Fibroblast of the conjunctiva (primary cell): ENCODE data around the gene CHST9.
"Not testable (repeated sequence)": the region's sequence is repeated elsewhere in the genome, so short reads cannot be mapped to it uniquely, and the experiment has no call there.

Experiments used
- DNase-seq: peaks from one replicate; pipeline ENCODE4 v3.0.0-alpha.2; 2010; ENCODE audit warnings: low read depth

The CHST9 gene

DNA sequence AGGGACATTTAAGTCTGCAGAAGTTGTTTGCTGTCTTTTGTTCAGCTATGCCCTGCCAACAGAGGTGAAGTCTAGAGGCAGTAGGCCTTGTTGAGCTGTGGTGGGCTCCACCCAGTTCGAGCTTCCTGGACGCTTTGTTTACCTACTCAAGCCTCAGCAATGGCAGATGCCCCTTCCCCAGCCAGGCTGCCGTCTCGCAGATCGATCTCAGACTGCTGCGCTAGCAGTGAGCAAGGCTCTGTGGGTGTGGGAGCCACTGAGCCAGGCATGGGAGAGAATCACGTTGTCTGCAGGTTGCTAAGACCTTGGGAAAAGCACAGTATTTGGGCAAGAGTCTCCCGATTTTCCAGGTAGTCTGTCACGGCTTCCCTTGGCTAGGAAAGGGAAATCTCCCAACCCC is 91.8 kb downstream of the CHST9 start:
- not testable (repeated sequence) for DNase-seq

GRCh38 chr18:27081701-27082100 is 103.4 kb downstream of the CHST9 start:
- no peak for DNase-seq

DNA sequence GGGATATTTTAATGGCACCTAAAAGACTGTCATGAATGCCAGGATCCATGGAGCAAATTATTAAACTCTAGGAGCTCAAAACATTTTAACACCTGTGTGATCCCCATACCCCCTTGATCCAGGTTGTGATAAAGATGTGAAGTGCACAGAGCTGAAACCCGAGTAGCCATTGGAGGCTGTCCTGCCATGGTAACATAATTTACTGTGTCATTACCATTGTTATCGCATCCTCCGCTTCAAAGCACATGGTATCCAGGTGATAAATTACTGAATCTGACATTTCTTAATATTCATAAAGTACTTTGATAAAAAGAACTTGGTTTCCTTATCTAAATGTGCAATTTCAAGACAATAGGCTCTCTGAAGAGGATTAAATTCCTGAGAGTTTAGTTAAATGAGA is 109.3 kb downstream of the CHST9 start:
- no peak for DNase-seq

GRCh38 chr18:27073404-27073830 is 111.7 kb downstream of the CHST9 start:
- DNase-seq = no peak

- no peak for DNase-seq
Observed at GRCh38 chr18:27064673-27065072, 120.4 kb downstream of the CHST9 start.

DNA sequence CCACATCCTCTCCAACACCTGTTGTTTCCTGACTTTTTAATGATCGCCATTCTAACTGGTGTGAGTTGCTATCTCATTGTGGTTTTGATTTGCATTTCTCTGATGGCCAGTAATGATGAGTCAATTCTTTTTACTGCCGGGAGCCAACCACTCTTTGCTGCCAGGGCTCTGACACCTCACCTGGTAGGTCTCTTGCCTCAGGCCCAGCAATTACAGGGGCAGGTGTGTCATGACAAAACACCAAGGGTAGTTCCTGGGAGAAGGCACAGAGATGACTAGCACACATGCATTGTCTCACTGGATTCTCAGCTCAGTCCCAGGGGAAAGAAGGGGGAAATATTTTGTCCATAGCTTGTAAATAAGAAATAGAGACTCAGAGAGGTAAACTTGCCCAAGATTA is 122.3 kb downstream of the CHST9 start:
- DNase-seq = no peak

DNA sequence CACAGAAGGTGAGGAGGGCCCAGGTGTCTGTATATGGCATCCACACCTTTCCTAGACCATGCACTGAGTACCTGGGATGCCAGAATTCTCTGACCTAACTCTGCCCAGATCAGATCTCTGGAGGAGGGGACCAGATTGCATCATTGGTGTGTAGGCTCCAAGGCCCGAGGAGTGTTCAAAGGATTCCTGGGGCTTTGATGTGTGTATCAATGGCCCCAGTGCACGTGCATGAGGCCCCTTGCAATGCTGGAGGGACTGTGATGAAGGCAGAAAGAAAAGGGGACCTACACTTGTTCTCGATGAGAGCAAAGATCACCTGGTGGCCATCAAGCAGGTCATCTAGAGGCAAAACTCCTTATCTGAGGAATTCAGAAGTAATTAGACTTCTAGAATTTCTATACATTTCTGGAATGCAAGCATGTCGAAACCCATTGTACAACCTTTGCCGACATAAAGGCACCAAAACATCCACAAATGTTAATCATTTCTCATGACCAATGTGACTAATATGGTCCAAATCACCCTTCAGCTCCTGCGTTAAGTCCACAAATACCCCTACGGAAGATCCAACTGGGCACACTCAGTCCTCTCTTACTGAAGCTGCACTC is 123.5 kb downstream of the CHST9 start:
- no peak for DNase-seq

DNA sequence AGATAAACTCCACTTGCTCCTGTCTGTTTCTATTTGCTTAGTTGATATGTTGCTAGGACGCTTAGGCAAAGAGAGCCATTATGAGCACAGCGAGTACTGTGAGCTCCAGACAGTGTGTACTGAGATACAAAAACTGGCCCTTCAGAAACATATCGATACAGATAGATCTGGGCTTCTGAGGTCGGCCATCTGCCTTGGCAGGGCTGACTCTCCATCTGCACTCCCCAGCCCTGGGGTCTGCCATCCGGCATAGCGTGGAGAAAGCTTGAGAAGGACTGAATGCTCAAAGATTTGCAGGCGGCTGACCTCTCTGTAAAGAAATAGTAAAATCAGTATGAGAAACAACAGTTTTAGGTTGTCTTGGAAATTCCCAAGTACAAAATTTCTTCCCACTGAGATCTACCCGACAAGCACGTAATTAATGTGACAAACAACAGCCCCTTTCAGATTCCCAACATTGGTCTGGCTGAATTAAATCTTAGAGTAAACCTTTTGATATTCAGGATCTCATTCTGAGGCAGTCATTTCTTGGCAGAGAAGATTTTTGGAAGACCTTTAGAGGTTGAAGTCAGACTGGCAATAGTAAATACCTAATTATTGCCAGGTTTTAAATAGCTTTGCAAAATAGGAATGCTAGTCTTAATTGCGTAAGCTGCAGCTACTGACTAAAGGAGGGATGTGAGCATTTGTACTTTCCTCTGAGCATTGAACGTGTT is 127.4 kb downstream of the CHST9 start:
- no peak for DNase-seq

DNA sequence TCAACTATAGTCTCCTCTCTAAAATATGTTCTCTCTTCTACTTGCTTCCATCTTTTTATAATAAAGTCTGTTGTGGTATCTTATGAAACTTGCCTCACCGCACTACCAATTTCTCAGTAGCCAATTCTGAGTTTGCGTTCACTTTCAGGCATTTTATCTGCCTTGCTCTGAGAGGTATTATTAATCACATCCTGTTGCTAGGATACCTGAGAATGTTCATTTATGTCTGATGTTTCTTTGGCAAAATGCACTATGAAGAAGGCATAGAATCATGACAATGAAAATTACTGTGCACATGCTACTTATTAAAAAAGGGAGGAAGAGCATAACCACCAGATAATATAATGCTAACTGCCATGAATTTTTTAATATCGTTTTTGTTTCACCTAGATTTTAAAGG is 130.2 kb downstream of the CHST9 start:
- DNase-seq = no peak

DNA sequence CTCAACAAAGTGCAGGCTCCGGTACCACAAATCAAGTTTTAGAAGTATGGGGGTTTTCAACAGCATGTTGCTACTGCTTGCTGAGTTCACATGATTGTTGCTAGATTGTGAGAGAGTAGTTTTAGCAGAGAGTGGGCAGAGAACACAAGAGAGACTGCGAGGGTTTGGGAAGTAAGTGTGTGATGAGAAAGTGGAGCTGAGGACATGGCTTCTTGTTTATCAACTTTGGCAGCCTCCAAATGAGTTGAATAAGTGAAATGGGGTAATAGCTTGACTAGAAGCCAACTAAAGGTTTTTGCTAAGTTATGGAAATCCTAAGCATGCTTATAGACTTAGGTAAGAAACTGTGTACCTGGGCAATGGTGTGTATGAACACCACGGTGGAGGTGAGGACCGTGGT is 135.1 kb downstream of the CHST9 start:
- DNase-seq = no peak

GRCh38 chr18:27045342-27045741 is 139.8 kb downstream of the CHST9 start:
- no peak for DNase-seq

DNA sequence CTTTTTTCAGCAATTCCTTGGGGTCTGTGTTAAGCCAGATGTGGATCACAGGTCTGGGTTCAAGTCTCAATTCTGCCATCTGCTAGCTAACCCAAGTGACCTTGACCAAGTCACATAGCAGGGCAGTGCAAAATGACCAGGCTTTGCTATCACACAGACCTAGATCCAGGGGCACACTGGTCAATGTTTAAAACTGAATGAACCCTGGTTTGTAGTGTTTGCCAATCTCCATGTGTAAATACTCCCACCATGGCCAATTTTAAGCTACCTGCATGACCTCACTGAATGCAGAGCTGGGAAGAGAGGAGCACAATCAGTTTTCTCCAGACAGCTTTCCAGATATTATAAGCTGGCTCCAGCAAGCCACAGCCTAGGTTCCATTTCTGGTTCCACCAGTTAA is 142.9 kb downstream of the CHST9 start:
- DNase-seq = no peak

DNA sequence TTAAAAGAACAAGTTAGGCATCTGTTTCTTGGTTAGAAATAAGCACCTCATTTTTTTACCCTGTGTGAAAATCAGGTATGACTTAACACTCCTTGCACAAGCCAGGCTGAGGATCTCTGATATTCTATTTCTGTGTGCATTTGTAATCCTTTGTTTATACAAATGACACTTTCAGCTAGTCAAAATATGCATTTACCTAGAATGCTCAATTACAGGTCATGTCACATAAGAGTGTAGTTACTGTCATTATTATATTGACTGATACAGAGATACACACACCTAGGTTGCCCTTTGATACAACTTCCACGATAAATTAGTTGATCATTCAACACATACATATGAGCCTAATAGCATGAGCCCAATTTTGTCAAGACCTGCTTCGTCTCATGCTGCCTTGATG is 144.3 kb downstream of the CHST9 start:
- DNase-seq = no peak

DNA sequence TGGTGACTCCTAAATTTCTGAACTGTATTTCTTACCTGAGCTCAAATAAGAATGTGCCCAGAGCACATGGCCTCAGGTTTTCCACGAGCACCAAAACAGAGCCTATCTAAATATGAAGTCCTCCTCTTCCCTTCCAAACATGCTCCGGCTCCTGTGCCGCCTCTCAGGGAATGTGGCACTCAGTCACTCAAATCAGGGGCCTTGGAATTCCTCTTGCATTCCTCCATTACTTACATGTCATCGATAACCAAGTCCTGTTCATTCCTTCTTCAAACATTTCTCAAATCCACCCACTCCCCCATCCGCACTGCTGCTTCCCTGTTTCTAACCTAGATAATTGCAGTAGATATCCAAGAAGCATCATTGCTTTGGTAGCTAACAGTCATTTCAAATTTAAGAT is 151.4 kb downstream of the CHST9 start:
- DNase-seq = no peak

DNA sequence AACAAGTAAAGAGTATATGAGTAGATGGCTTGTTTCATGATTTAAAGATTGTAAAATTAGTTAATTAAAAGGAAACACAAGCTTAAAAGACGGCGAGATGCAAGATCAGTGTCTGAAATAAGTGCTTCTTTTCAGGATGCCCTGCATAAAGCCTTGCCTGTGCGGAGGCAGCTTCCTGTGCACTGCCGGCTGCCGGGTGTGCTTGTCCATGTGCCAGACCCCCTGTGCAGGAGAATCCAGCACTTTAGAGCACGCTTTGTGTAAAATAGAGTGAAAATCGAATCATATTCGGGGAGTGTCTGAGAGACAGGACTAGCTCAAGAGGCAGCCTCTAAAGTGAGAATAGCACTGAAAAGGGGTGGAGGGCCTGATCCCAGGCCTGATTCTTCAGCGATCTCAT is 154.7 kb downstream of the CHST9 start:
- no peak for DNase-seq

GRCh38 chr18:27022477-27022876 is 162.6 kb downstream of the CHST9 start:
- DNase-seq = no peak

DNA sequence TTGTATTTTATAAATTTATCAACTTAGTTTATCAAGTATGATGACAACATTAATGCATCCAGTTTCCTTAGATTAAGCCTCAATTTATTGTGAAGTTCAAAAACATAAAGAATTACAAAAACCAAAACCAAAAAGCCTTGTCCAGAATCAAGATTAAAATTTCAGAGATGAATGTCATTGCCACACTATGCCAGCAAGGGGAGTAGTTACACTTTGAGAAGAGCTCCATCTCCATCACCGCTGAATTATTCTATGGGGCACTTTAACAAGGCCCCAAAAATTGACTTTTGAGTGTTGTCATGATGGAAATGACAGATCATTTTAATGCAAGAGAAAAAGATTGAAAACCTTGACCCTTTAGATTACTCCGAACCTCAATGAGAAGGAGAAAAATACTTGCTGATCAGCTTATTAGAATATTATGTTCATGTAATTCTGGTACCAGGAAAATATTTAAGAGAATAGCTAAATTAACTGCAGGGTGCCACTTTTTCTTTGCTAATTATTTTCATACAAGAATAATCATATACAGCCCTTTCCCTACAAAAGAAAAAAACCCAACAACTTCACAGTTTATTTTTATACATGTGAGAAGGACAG is 167.1 kb downstream of the CHST9 start:
- no peak for DNase-seq

DNA sequence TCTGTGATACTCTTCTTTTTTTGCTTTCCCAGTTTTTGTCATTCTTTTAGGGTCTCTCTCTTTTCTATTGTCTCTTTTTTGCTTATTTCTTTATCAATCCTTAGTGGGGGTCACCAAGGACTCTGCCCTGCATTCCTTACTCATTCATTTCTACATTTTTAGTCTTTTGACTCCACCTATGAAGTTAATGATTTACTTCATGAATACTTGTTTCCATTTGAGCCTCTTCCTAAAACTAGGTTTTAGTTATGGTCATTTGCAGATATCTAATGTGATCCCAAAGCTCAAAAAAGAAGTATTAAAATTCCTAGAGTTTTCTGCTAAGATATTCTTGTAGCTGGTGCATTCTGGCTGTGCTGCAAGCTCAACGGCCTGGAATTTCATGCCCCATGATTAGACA is 170.3 kb downstream of the CHST9 start:
- DNase-seq = no peak

DNA sequence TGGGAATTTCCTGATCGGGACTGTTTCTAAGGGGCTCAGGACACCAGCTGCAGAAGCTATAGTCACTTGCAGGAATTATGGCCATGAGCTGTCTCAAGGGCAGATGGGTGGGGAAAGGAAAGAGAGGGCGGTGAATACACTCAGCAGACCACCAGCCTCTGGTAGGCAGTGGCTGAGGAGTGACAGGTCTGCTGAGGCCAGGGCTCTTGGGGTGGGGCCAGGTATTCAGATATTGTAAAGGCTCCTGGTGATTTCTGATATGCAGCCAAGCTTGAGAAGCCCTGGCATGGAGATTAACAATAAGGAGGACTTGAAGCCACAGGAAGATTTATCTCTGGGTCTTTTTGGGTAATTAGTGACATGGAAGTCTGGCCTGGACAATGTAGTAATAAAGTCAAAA is 174.3 kb downstream of the CHST9 start:
- no peak for DNase-seq

DNA sequence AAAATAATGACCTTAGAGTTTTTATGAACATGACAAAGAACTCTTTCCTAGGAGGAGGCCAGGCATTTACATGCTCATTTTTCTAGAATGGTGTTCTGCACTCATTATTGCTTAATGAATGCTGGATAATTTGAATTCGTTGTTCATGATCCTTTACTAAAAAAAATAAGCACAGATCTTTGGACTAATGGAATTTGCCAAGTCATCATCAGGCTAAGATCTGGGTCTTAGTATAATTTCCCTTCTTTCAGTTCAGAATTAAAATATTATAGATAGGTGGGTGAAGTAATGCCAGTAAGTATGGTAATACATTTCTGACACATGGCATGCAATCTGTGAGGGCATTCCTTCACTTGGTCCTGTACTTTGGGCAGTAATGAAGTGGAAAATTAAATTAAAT is 175.8 kb downstream of the CHST9 start:
- no peak for DNase-seq

GRCh38 chr18:27008575-27008974 is 176.5 kb downstream of the CHST9 start:
- DNase-seq = no peak

- DNase-seq = no peak
Observed at GRCh38 chr18:27007880-27008279, 177.2 kb downstream of the CHST9 start.

DNA sequence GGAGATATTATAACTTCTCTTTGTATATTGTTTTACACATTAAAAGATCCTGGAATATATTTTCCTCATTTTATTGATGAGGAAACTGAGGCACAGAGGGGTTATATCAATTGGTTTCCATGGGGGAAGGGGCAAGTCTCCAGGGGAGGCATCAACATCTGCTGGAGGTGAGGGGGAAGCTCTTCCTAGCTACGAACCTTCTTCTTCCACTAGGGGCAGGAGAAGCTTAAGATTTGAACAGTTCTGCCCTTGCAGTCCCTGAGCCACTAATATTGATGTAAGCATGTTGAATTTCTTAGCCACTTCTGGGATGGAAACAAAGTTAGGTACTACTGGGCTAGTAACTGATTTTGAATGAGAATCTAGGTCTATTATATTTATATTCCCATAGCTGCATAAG is 179.5 kb downstream of the CHST9 start:
- no peak for DNase-seq
